PC-3 (cell line): ENCODE results near the gene GPBP1. TPM values are rescaled to one million over a fixed set of nuclear protein-coding genes. Genes with fewer than 3 reads are reported as not detected.

ENCODE experiments used
- ATAC-seq: fragments of 200-7000 bp; cut with Tn5 transposase; 2 replicates; pipeline ENCODE4 v1.9.1; 2020; ENCODE audit warnings: mild to moderate bottlenecking, moderate library complexity
- Bru-seq: library from RNA; stranded (reverse); fragments of 400-500 nt; gene quantifications from one replicate; lab custom pipeline; 2021; lab: Mats Ljungman, UMichigan
- BruChase-seq, 2 experiments: library from RNA; stranded (reverse); fragments of 400-500 nt; gene quantifications; one replicate each; lab custom pipeline; 2021; lab: Mats Ljungman, UMichigan
- BruUV-seq: library from RNA; stranded (reverse); fragments of 400-500 nt; replicated peaks from 2 replicates; lab custom pipeline; 2021; lab: Mats Ljungman, UMichigan
- CTCF ChIA-PET: fragments of 300-600 bp; sonication (Branson Sonifier 250); formaldehyde crosslinking; loops from one replicate; lab custom pipeline; 2022; ENCODE audit warnings: antibody characterized with exemption; lab: Charles Lee
- POLR2A ChIA-PET: fragments of 300-600 bp; sonication (Branson Sonifier 250); formaldehyde crosslinking; loops from one replicate; lab custom pipeline; 2022; ENCODE audit warnings: antibody characterized with exemption; ENCODE audit not compliant: unreplicated experiment; lab: Charles Lee
- DNase-seq: peaks from one replicate; pipeline ENCODE4 v3.0.0-alpha.2; 2015
- H2AFZ ChIP-seq: fragments of 300-600 bp; sonication (generic); 2 replicates; pipeline ENCODE4 v1.6.0; 2016; ENCODE audit warnings: antibody characterized with exemption, low read length
- H3F3A ChIP-seq: fragments of 300-600 bp; sonication (generic); one replicate; pipeline ENCODE4 v1.6.0; 2017; ENCODE audit warnings: antibody characterized with exemption, low read length, control low read depth, mild to moderate bottlenecking; ENCODE audit not compliant: unreplicated experiment
- H3K27ac ChIP-seq: fragments of 300-600 bp; sonication (generic); 2 replicates; pipeline ENCODE4 v1.5.1; 2016; ENCODE audit warnings: mild to moderate bottlenecking, low read length
- H3K27me3 ChIP-seq: fragments of 300-600 bp; sonication (generic); 2 replicates; pipeline ENCODE4 v1.6.1; 2016; ENCODE audit warnings: low read length, mixed read lengths
- H3K36me3 ChIP-seq: fragments of 300-600 bp; sonication (generic); 2 replicates; pipeline ENCODE4 v1.6.1; 2016; ENCODE audit warnings: low read depth, mixed run types, low read length, mixed read lengths
- H3K4me1 ChIP-seq: fragments of 300-600 bp; sonication (generic); 2 replicates; pipeline ENCODE4 v1.5.1; 2016; ENCODE audit warnings: low read length; ENCODE audit not compliant: insufficient read depth
- H3K4me2 ChIP-seq: fragments of 300-600 bp; sonication (generic); 2 replicates; pipeline ENCODE4 v1.6.0; 2016; ENCODE audit warnings: low read length
- H3K4me3 ChIP-seq: fragments of 300-600 bp; sonication (generic); 2 replicates; pipeline ENCODE4 v1.5.1; 2016; ENCODE audit warnings: mild to moderate bottlenecking, low read length, mixed read lengths
- H3K79me2 ChIP-seq: fragments of 300-600 bp; sonication (generic); 2 replicates; pipeline ENCODE4 v1.6.1; 2017; ENCODE audit warnings: low read length, mixed read lengths
- H3K9ac ChIP-seq: fragments of 300-600 bp; sonication (generic); 2 replicates; pipeline ENCODE4 v1.6.0; 2016; ENCODE audit warnings: mild to moderate bottlenecking, low read length
- H3K9me2 ChIP-seq: fragments of 300-600 bp; sonication (generic); replicated peaks from 2 replicates; pipeline ENCODE4 v1.6.1; 2016; ENCODE audit warnings: mixed run types, low read length, mixed read lengths
- H3K9me3 ChIP-seq: fragments of 300-600 bp; sonication (generic); 2 replicates; pipeline ENCODE4 v1.6.1; 2016; ENCODE audit warnings: low read length, mixed read lengths
- H4K20me1 ChIP-seq: fragments of 300-600 bp; sonication (generic); 2 replicates; pipeline ENCODE4 v1.6.1; 2016; ENCODE audit warnings: low read length, mixed read lengths
- CTCF ChIP-seq: fragments of 300-600 bp; sonication (generic); conservative IDR thresholded peaks from 2 replicates; pipeline ENCODE4 v1.5.1; 2017; ENCODE audit warnings: antibody characterized with exemption, low read depth, mild to moderate bottlenecking, low read length
- EZH2 ChIP-seq: fragments of 300-600 bp; sonication (generic); IDR thresholded peaks from one replicate; pipeline ENCODE4 v1.6.1; 2017; ENCODE audit warnings: antibody characterized with exemption, mild to moderate bottlenecking, low read length; ENCODE audit not compliant: unreplicated experiment
- EZH2phosphoT487 ChIP-seq: fragments of 300-600 bp; sonication (generic); IDR thresholded peaks from 2 replicates; pipeline ENCODE4 v1.6.1; 2018; ENCODE audit warnings: mild to moderate bottlenecking, antibody characterized with exemption, low read length, borderline replicate concordance
- intact Hi-C: fragments of 100-400 bp; cut with micrococcal nuclease; formaldehyde crosslinking; loops from 2 replicates; pipeline ENCODE4 v1.9.0; 2023
- long read RNA-seq: library from polyadenylated mRNA; unstranded; transcript quantifications from one replicate; pipeline ENCODE4 v2.0.0, GENCODE V29; 2021; ENCODE audit not compliant: unreplicated experiment
- total RNA-seq: library from RNA; depleted of rRNA; stranded (reverse); fragments of >200 nt; gene quantifications from 2 replicates; pipeline ENCODE4 v1.2.3, GENCODE V29; 2014; rRNA removed

Gene GPBP1
- total RNA-seq = 29.5 and 31.8 TPM in 2 replicates
- percentile 82 among the genes with signal in this experiment for Bru-seq, nascent RNA
- BruChase-seq, experiment 1, labeled RNA remaining after a 6-hour chase = percentile 85 among the genes with signal in this experiment
- percentile 82 among the genes with signal in this experiment for BruChase-seq, experiment 2, labeled RNA remaining after a 2-hour chase
- long read RNA-seq, full-length matches to known transcripts = 68 of 161 reads
- long read RNA-seq, partial matches to known transcripts = 37 of 161 reads
- long read RNA-seq, other reads (novel, unspliced or antisense) = 56 of 161 reads

- H4K20me1 ChIP-seq = peaks cover 32% of the 10 kb centered on the region
- peak; percentile 90 for DNase-seq
- intact Hi-C loops = loop anchor here (2.0 to 10.0 kb wide), 3 partner anchors 43 to 265 kb away; partner anchors contain the start of gene SETD9
- peaks cover 46% of the 10 kb centered on the region for H3K79me2 ChIP-seq
- no peaks in the 10 kb centered on the region for H3K4me1 ChIP-seq
- H3K27me3 ChIP-seq = no peaks in the 10 kb centered on the region
- BruUV-seq = no TSS peak
- H3K4me2 ChIP-seq = peak within 1 kb of the TSS; percentile 93
- POLR2A ChIA-PET = interaction anchor here (0.6 to 0.8 kb wide), 3 partner anchors 43 to 1896 kb away, joined by 3 to 6 read pairs (median 3); no protein-coding TSS in a partner anchor
- H3K9me2 ChIP-seq = no peaks in the 10 kb centered on the region
- TF ChIP-seq EZH2phosphoT487 = no peak
- TF ChIP-seq EZH2 = no peak
- no peak for TF ChIP-seq CTCF
- peaks cover 20% of the 10 kb centered on the region for H3K36me3 ChIP-seq
- H3F3A ChIP-seq = no peaks in the 10 kb centered on the region
- H3K9ac ChIP-seq = peak within 1 kb of the TSS; percentile 100
- H2AFZ ChIP-seq = peak within 1 kb of the TSS; percentile 85
- CTCF ChIA-PET = interaction anchor here (0.6 to 1.1 kb wide), 3 partner anchors 34 to 650 kb away, joined by 3 to 5 read pairs (median 3); no protein-coding TSS in a partner anchor
- peak within 1 kb of the TSS; percentile 98 for H3K4me3 ChIP-seq
- peak; percentile 77 for ATAC-seq
- H3K27ac ChIP-seq = peak within 1 kb of the TSS; percentile 98
- H3K9me3 ChIP-seq = no peaks in the 10 kb centered on the region
Observed at GRCh38 chr5:57173319-57174127, at the start of gene GPBP1. Gene GPBP1 (plus strand): TSS chr5:57174059. CDS start chr5:57214131, 40,072 bp downstream.

- POLR2A ChIA-PET = no interaction called here
- H2AFZ ChIP-seq = no peak overlapping the region
- DNase-seq (peak; percentile 21), ATAC-seq (no peak)
- H4K20me1 ChIP-seq = no peaks in the 10 kb centered on the region
- no peaks in the 10 kb centered on the region for H3K4me1 ChIP-seq
- CTCF ChIA-PET = no interaction called here
- H3K4me3 ChIP-seq = no peak overlapping the region
- no peaks in the 10 kb centered on the region for H3K9me3 ChIP-seq
- H3K27ac ChIP-seq = no peak overlapping the region
- H3K79me2 ChIP-seq = no peaks in the 10 kb centered on the region
- no peak overlapping the region for H3K4me2 ChIP-seq
- no TSS peak for BruUV-seq
- H3K9ac ChIP-seq = no peak overlapping the region
- H3F3A ChIP-seq = no peaks in the 10 kb centered on the region
- H3K27me3 ChIP-seq = no peaks in the 10 kb centered on the region
- TF ChIP-seq CTCF = no peak
- no peak for TF ChIP-seq EZH2phosphoT487
- TF ChIP-seq EZH2 = no peak
- intact Hi-C loops = no loop called here
- no peaks in the 10 kb centered on the region for H3K9me2 ChIP-seq
- no peaks in the 10 kb centered on the region for H3K36me3 ChIP-seq
Observed at GRCh38 chr5:57128325-57128724, 45.5 kb upstream of the GPBP1 start.
